Measurements from ENCODE around the gene MAD1L1.
"Not testable (repeated sequence)": the region's sequence is repeated elsewhere in the genome, so short reads cannot be mapped to it uniquely, and the experiment has no call there.

Gene MAD1L1

GRCh38 chr7:2037301-2037807 lies 195.4 kb downstream of the MAD1L1 start:
- no peak for DNase-seq (ENCODE audit: extremely low read depth, low read depth)
- H3K4me3 ChIP-seq (replicated peaks; ENCODE audit: low read depth, low read length), result no peak overlapping the region
- TF ChIP-seq CTCF (IDR thresholded peaks at IDR 0.05; ENCODE audit: low read depth, low read length, missing control alignments), result no peak

GRCh38 chr7:2036786-2037185 lies 196.0 kb downstream of the MAD1L1 start:
- H3K4me3 ChIP-seq (replicated peaks; ENCODE audit: low read depth, low read length), result no peak overlapping the region
- DNase-seq (ENCODE audit: extremely low read depth, low read depth), result no peak
- TF ChIP-seq CTCF (IDR thresholded peaks at IDR 0.05; ENCODE audit: low read depth, low read length, missing control alignments), result no peak

GRCh38 chr7:2036201-2036600 lies 196.5 kb downstream of the MAD1L1 start:
- DNase-seq (ENCODE audit: extremely low read depth, low read depth); H3K4me3 ChIP-seq (replicated peaks; ENCODE audit: low read depth, low read length): not testable (repeated sequence)

GRCh38 chr7:2034291-2035201 lies 198.2 kb downstream of the MAD1L1 start:
- no peak for DNase-seq (ENCODE audit: extremely low read depth, low read depth)
- H3K4me3 ChIP-seq (replicated peaks; ENCODE audit: low read depth, low read length), result no peak overlapping the region
- TF ChIP-seq CTCF (IDR thresholded peaks at IDR 0.05; ENCODE audit: low read depth, low read length, missing control alignments), result no peak

- TF ChIP-seq CTCF (IDR thresholded peaks at IDR 0.05; ENCODE audit: low read depth, low read length, missing control alignments), result no peak
- no peak for DNase-seq (ENCODE audit: extremely low read depth, low read depth)
- H3K4me3 ChIP-seq (replicated peaks; ENCODE audit: low read depth, low read length), result no peak overlapping the region
These were observed 199.1 kb downstream of the MAD1L1 start for GRCh38 chr7:2033586-2034135.

- DNase-seq (ENCODE audit: extremely low read depth, low read depth), result no peak
- no peak overlapping the region for H3K4me3 ChIP-seq (replicated peaks; ENCODE audit: low read depth, low read length)
- TF ChIP-seq CTCF (IDR thresholded peaks at IDR 0.05; ENCODE audit: low read depth, low read length, missing control alignments), result no peak
These were observed 199.8 kb downstream of the MAD1L1 start for GRCh38 chr7:2032876-2033407.

Data from HFF-Myc (cell line).